Stimulated activated CD4-positive, alpha-beta T cell treated with anti-CD3 and anti-CD28 coated beads, TNF-alpha, amount 100 ng/mL, for 24 hours (primary cell): ENCODE data around the gene DSG2.
A peak's percentile ranks its signal among the peaks of the same experiment; 100 is the strongest.

Experiments
- DNase-seq, 3 experiments: peaks; one replicate each; pipeline ENCODE4 v3.0.0-alpha.2; 2020; ENCODE audit warnings: low read depth in 3 of 3

The DSG2 gene

DNA sequence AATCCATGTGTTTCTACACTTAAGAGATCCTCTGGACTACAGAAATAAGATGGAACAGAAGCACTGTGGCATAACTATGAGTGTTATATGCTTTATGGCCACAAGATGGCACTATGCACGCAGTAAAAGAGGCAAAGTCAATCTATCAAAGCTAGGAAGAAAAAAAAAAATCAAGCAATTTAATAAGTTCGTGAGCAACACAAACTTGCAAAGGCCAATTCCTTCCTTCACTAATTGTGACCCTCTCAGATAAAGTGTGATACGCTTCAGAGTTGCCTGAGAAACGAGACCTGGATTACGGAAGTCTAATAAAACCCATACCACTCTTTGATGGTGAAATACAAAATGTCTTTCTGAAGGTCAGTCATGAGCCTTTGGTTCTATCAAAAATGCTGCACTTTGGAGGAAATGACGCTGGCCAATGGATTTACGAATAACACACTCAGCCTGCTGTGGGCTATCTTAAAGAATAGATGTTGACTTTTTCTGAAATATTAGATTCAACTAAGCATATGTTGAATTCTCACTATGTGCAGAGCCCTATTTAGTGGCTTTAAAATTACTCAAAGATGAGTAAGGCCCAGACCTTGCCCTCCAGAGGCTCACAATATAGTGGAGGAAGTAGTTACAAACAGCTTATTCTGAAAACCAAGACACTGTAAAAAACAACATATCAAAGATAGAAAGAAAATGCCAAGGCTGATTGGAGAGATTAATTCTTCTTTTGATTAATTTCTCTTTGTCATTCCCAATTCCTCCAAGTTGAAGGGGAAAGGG lies 58.2 kb downstream of the DSG2 start:
- DNase-seq = peak; percentile 1 to 6 (median 4)

GRCh38 chr18:31557446-31557845 lies 59.5 kb downstream of the DSG2 start:
- DNase-seq = no peak

DNA sequence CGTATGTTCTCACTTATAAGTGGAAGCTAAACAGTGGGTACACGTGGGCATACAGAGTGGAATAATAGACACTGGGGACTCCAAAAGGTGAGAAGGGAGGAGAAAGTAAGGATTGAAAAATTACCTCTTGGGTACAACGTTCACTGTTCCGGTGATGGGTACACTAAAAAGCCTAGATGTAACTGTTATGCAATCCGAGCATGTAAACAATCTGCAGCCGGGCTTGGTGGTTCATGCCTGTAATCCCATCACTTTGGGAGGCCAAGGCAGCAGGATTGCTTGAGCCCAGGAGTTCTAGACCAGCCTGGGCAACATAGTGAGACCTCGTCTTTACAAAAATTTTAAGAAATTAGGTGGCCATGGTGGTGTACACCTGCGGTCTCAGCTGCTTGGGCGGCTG lies 60.6 kb downstream of the DSG2 start:
- no peak for DNase-seq

- DNase-seq = no peak
Measured at GRCh38 chr18:31562726-31563125, 64.7 kb downstream of the DSG2 start.

DNA sequence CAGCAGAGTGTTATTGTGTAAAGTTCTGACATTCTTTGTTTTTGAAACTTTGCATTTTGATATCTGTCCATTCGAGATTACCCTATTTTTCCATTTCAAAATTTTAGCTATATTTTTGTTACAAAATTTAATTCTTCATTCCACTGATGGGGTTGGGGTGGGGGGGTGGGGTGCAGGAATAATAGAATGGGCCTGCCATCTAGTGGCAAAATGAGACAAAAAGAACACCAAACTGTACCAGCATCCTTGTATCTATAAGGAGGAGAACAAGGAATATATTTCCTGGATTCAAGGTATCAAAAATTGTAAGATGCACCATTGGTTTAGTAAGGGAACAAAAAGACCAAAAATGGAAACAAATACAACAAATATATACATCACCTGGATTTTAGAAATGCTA lies 65.8 kb downstream of the DSG2 start:
- no peak for DNase-seq

DNA sequence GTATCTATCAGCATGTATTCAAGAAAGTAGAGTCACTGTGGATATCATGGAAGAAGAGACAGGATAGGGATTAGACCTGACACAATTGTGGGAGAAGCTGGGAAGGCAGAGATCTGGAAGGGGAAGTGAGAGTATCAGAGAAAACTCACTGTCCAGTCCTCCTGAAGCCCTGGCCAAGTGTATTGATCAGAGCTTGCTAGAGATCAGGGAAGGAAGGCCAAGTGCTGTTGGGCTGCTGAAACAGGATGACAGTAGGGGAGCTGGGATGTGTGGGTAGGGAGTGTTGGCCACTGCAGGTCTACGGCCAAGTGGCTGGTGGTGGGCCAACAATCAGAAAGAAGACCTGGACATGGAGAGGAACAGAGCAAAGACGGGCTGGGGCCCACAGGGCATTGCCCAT lies 67.4 kb downstream of the DSG2 start:
- DNase-seq = no peak

DNA sequence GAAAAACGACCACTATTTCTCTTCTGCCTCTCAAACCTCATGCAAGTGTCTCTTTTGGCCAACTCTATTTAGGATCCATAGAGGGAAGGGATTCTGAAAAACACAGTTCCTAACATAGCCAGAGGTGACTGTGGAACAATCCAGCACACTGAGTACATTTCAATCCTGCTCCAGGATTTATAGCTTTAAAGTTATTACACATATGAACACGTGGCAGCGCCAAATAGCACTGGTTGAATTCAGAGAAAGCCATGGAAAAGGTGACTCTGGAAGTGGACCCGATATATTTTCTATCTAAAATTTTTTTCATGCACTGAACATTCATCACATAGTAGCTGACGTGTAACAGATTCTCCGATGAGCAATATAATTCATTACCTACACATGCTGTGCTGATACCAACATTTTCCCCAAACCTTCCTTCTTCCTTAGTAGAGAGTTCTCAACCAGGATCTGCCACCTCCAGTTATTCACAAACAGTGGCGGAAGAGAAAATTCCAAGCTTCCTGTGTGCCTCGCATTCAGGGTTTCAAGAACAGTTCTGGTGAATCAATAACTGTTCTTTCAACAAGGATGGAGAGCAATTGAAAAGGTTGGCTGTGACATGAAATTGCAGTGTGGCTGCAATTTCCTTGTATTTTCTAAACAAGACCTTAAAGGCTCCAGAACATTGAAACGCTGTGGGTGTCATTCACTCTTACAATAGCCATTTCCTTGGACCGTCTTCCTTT lies 68.0 kb downstream of the DSG2 start:
- no peak for DNase-seq

DNA sequence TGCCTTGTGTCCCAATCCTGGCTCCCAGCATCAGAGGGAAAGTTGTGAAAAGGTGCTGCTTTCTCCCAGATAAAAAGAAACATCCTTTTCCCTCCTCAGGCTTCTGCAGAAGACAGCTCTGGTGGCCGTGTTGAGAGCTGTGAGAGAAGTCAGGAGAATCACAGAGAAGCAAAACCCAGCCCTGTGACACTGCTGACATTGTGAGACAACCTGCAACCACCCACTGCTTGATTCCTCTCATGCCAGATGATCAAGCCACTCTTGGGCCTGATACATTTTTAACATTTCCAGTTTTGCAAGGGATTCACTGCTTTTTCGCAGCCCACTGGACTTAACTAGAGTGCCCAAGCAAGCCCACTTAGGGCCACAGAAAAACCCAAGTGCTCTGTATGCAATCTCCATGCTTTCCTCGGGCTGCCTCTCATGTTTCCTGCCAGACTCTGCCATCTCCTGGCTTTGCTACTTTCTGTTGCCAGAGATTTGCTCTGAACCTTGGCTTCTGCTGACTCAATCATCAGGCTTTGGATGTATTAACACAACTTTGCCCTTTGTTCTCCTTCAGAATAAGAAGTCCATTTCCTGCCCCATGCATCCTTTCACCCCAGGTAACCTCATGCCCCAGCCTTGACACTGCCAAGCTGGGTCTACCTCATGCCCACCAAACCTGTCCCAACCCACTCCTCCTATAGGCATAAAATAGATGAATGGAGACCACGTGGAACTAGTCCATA lies 68.8 kb downstream of the DSG2 start:
- DNase-seq = no peak

- no peak for DNase-seq
Measured at GRCh38 chr18:31572368-31572767, 74.4 kb downstream of the DSG2 start.

DNA sequence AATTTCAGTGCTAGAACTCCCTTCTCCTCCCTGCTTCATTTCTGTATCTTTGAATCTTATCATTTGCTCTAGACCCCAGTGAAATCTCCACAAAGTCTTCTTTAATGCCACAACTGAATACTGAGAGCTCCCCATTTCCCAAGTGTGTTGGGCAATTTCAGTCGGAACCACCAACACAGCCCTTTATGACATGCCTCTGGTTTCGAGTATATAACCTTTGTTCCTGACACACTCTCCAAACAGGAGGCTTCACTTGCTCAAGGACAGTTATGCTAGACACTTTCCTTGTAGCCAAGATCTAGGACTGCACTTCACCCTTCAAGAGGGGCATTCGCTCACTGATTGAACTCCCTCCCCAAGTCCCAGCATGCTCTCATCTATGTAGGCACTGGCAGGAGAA lies 75.1 kb downstream of the DSG2 start:
- no peak for DNase-seq

DNA sequence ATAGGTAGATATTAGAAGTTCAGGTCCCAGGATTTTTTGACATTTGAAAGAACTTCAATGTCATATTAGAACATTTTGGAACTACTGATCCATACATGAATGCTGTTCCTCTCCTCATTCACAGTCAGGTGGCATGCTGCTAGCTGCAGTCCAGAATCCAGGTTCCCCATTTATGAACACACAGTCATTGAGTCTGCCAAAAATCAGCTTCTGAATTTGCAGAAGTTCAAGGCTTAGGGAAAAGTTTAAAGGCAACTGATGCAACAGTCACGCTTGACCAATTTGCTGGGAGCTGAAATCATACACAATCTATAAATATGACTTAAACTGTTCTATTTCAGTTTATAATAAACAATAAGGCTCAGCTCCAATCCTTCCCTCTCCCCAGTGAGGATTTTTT lies 76.4 kb downstream of the DSG2 start:
- no peak for DNase-seq

DNA sequence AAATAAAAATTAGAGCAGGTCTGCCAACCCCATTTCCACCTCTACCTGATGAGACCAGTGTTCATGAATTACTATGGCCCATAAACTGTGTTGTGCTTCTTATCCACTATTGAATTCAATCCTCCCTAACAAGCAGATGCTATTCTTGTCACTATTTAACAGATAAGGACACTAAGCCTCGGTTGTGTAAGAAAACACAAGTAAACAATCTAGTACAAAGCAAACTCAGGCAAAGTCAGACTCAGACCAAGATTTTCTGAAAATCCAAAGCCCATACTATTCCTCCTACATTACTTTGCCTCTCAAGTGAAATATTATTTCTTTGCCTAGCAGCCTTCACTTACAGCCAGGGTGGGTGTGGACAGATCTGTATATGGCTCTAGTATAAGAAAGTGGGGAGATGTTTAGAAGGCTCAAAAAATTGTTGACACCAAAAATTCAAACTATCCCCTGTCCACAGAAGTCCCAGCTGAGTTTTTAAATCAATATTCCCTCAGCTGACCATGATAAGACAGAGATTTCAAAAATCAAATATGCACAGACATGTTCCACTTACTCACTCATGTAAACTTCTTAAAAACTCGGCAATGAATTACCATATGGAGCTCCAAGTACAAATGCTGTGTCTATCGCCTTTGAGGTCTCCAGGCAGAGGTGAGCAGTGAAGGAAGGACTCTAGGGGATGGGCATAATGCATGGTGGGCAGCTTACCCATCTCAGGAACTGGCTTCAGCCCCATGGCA lies 77.7 kb downstream of the DSG2 start:
- DNase-seq = no peak

DNA sequence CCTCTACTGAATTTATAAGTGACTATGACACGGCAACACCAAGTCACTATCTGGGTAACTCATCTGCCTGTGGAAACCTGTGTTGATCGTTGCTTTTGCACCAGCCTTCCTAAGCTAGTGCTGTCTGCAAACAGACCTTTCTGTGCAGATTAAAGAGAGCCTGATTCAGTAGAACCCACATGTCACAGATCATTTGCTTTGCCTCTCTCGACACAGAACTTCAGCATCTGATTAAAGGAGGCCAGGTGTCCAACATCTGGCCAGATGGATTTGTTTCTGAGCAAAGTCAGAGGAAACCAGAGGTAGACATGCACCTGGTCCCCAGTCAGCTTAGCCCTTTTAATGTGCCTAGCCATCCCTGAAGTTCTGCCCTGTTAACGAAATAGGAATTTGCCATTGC lies 78.7 kb downstream of the DSG2 start:
- no peak for DNase-seq

- DNase-seq = no peak
Measured at GRCh38 chr18:31577195-31577594, 79.2 kb downstream of the DSG2 start.

DNA sequence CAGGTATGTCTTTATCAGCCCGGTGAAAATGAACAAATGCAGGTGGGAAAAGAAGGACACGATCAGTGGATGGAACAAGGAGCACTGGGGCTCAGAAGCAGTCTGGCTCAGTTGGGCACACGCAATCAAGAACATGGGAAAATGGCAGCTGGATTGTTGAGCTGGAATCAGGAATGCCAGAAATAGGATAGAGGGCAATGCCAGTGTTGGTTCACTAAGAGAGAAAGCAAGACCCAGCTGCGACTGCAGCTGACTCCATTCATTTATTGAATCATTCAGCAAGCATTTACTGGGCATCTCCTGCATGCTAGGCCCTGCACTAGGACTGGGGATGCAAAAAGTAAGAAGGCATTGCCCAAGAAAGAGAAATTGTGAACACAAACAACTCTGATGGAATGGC lies 80.1 kb downstream of the DSG2 start:
- no peak for DNase-seq

- DNase-seq = no peak
Measured at GRCh38 chr18:31579375-31579774, 81.4 kb downstream of the DSG2 start.

DNA sequence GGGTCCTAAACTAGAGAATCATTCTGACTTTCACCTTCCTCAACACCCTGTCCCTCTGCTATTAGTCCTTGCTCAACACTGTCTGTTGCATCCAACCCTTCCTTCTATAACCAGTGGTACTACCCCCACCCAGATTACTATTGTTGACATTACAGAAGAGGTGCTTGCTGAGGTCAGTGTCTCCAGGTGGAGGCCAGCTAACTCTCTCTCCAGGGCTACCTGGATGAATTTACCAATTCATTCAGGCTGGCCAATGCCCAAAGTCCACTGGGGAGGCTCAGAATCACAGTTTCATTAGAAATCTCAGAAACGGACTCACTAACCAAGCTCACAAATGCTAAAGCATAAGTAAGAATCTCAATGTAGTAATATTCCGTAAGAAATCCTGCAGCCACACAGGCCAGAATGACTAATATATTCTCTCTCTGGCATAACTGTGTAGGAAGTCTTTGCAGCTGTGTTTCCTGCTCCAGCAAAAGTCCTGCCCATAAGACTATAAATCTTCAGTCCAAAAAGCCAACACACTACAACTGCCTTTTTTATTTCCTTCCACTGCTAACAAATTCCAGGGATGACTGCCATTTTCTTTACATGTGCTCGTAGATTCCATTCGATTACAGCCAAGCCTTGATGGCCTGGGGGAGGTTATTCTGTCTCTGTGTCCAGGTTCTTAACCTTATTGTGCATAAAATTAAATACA lies 83.7 kb downstream of the DSG2 start:
- DNase-seq = no peak

GRCh38 chr18:31583185-31583854 lies 85.3 kb downstream of the DSG2 start:
- no peak for DNase-seq

GRCh38 chr18:31585991-31586390 lies 88.0 kb downstream of the DSG2 start:
- no peak for DNase-seq

DNA sequence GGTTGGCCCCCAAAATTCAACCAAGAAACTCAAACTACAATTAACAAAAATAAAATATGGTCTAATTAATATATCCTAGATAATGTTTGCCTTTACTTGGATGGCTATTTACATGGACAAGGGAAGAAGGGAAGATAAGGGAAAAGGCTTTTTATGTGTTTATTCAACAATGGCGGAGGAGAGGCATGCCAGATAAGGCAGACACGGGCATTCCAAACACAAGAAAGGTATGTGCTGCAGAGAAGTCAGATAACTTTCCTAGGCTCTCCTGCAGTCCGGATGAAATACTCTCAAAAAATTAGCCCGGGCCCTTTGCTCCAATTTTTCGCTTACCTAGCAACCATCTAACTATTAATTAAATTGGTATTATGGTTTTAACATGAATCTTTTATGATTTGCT lies 88.6 kb downstream of the DSG2 start:
- DNase-seq = no peak

DNA sequence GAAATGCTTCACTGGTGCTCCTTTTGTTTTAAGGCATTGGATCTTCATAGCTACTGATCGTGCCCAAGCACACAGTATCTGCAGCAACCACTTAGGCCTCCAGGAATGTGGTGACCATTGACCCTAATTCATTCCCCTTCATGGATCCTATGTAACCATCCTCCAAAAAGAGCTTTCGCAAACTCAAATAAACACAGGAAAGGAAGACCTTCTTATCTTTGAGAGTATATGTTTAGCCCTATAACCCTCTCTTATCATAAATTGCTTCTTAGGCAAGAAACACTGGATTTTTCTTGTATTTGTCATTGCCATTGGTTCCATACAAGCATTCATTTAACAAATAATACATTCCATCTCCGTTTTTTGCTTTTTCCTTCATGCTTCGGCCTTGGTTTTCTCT lies 89.6 kb downstream of the DSG2 start:
- no peak for DNase-seq
